Measurements from ENCODE around the gene ZMAT5.
"Not testable (repeated sequence)": the region's sequence is repeated elsewhere in the genome, so short reads cannot be mapped to it uniquely, and the experiment has no call there.

The ZMAT5 gene

GRCh38 chr22:29784451-29785361 is 17.9 kb upstream of the ZMAT5 start:
- no peak for DNase-seq

GRCh38 chr22:29782061-29782845 is 15.4 kb upstream of the ZMAT5 start:
- no peak for DNase-seq

- peak; percentile 85 for DNase-seq
Observed at GRCh38 chr22:29780748-29781676, 14.2 kb upstream of the ZMAT5 start.

- DNase-seq, result no peak
Observed at GRCh38 chr22:29780220-29780619, 13.4 kb upstream of the ZMAT5 start.

GRCh38 chr22:29773233-29773632 is 6.4 kb upstream of the ZMAT5 start:
- DNase-seq, result peak; percentile 93

- peak; percentile 79 for DNase-seq
Observed at GRCh38 chr22:29772170-29772641, 5.4 kb upstream of the ZMAT5 start.

- no peak for DNase-seq
Observed at GRCh38 chr22:29769723-29770321, 3.0 kb upstream of the ZMAT5 start.

GRCh38 chr22:29768052-29768693 is 1.4 kb upstream of the ZMAT5 start:
- no peak for DNase-seq

GRCh38 chr22:29767171-29768051 is 604 bp upstream of the ZMAT5 start, which contains the start of gene UQCR10:
TSS of gene UQCR10 (plus strand) at chr22:29767369. CDS start at chr22:29767399, 30 bp downstream.
- peak; percentile 93 for DNase-seq

GRCh38 chr22:29765905-29766631 is 739 bp downstream of the ZMAT5 start:
- DNase-seq, result no peak

- no peak for DNase-seq
Observed at GRCh38 chr22:29762263-29762662, 4.5 kb downstream of the ZMAT5 start.

GRCh38 chr22:29758959-29759358 is 7.8 kb downstream of the ZMAT5 start:
- DNase-seq, result no peak

- DNase-seq, result no peak
Observed at GRCh38 chr22:29758068-29758622, 8.7 kb downstream of the ZMAT5 start.

- DNase-seq, result no peak
Observed at GRCh38 chr22:29757096-29757495, 9.7 kb downstream of the ZMAT5 start.

GRCh38 chr22:29756341-29756740 is 10.5 kb downstream of the ZMAT5 start:
- DNase-seq, result no peak

- DNase-seq, result no peak
Observed at GRCh38 chr22:29755889-29756288, 10.9 kb downstream of the ZMAT5 start.

- not testable (repeated sequence) for DNase-seq
Observed at GRCh38 chr22:29754658-29755395, 12.0 kb downstream of the ZMAT5 start.

GRCh38 chr22:29753808-29754657 is 12.8 kb downstream of the ZMAT5 start:
- peak; percentile 47 for DNase-seq
